ENCODE results near the gene FCRL6. TPM values are rescaled to one million over a fixed set of nuclear protein-coding genes. Genes with fewer than 3 reads are reported as not detected.

The FCRL6 gene
- total RNA-seq, 1 donor from 2014 or later = not detected

DNA sequence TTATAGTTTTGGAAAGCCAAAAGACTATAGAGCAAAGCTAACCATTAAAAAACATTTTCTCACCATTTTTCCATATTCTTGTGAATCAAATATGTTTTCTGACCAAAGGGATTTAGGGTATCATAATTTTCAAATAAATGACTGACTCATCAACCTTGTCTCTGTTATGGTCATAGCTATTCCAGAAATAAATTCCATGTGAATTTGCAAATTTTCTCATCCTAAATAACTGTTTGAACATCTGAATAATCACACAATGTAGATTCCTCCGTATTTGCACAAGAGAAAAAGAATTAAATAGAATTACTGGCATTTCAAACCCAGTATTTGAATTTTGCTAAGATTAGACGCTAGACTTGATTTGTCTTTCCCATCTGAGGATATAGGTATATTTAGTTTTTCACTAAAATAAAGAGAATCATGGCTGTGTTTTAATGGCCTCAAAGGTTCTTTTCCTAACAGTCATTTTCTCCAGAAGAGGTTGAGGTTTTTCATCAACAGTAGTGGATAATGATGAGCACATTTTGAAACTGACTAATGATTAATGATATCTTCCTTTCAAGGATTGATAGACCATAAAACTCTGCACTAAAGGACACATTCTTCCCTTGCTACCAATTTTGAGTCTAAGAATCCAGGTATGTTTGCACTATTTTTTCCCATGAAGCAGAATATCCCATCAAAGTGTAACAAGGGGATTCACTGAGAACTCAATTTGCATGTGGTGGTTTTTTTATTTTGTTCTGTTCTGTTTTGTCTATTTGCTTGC lies 30.8 kb upstream of the FCRL6 start:
- Histone ChIP-seq H4K20me1 (ENCODE audit: insufficient read depth, low read length) (no peaks in the 10 kb centered on the region), H3K27me3 (ENCODE audit: insufficient read depth, low read length) (no peaks in the 10 kb centered on the region), H2AFZ (ENCODE audit: low read depth, low read length) (no peak overlapping the region), H3K4me1 (ENCODE audit: insufficient read depth, low read length) (no peaks in the 10 kb centered on the region), H3K4me3 (ENCODE audit: insufficient read depth, low read depth, low read length) (no peak overlapping the region), H3K4me2 (ENCODE audit: low read length) (no peak overlapping the region), H3K36me3 (ENCODE audit: insufficient read depth, low read length) (no peaks in the 10 kb centered on the region), H3K9me3 (ENCODE audit: insufficient read depth, low read depth, low read length) (no peaks in the 10 kb centered on the region), H3K79me2 (ENCODE audit: insufficient read depth, low read length) (no peaks in the 10 kb centered on the region), H3K9ac (ENCODE audit: low read length) (no peak overlapping the region), H3K27ac (ENCODE audit: low read depth, low read length) (no peak overlapping the region)
- Mint-ChIP-seq H3K4me1 (ENCODE audit: low read depth, unreplicated experiment) (no peaks in the 10 kb centered on the region), H3K27me3 (ENCODE audit: low read depth, unreplicated experiment) (no peaks in the 10 kb centered on the region), H3K4me3 (ENCODE audit: unreplicated experiment) (no peak overlapping the region), H3K27ac (ENCODE audit: unreplicated experiment) (no peak overlapping the region), H3K36me3 (ENCODE audit: low read depth, unreplicated experiment) (no peaks in the 10 kb centered on the region), H3K9me3 (ENCODE audit: unreplicated experiment) (no peaks in the 10 kb centered on the region)
- FAIRE-seq = no peak
- DNase-seq (ENCODE audit: low read depth) = no peak
- TF ChIP-seq, protein P1, sequence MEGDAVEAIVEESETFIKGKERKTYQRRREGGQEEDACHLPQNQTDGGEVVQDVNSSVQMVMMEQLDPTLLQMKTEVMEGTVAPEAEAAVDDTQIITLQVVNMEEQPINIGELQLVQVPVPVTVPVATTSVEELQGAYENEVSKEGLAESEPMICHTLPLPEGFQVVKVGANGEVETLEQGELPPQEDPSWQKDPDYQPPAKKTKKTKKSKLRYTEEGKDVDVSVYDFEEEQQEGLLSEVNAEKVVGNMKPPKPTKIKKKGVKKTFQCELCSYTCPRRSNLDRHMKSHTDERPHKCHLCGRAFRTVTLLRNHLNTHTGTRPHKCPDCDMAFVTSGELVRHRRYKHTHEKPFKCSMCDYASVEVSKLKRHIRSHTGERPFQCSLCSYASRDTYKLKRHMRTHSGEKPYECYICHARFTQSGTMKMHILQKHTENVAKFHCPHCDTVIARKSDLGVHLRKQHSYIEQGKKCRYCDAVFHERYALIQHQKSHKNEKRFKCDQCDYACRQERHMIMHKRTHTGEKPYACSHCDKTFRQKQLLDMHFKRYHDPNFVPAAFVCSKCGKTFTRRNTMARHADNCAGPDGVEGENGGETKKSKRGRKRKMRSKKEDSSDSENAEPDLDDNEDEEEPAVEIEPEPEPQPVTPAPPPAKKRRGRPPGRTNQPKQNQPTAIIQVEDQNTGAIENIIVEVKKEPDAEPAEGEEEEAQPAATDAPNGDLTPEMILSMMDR (IDR thresholded peaks at IDR 0.05; ENCODE audit: insufficient read depth, low read depth, low read length) = no peak
- no peak for TF ChIP-seq EZH2 (IDR thresholded peaks at IDR 0.05; ENCODE audit: insufficient read depth, low read length)

DNA sequence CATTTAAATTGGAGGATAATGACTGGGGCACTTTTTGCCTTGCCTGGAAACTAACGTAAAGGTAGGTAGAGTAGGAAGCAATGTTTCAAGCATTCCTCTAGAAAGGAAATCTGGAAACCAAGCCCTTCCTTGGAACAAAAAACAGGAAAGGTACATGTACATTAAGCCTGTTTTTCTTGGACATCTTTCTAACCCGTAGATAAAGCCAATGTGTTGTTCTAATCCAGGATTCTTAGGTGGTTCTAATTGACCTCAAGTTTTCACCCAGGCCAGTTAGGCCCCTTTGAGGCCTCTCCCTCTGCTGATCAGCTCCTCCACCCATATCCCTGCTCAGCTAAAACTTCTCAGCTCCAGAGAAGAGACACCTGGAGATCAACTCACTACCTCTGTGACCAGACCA lies 27.7 kb upstream of the FCRL6 start:
- Histone ChIP-seq H3K9me3 (ENCODE audit: insufficient read depth, low read depth, low read length) (no peaks in the 10 kb centered on the region), H4K20me1 (ENCODE audit: insufficient read depth, low read length) (no peaks in the 10 kb centered on the region), H3K27ac (ENCODE audit: low read depth, low read length) (no peak overlapping the region), H3K4me2 (ENCODE audit: low read length) (no peak overlapping the region), H2AFZ (ENCODE audit: low read depth, low read length) (no peak overlapping the region), H3K4me1 (ENCODE audit: insufficient read depth, low read length) (peaks cover 3% of the 10 kb centered on the region), H3K36me3 (ENCODE audit: insufficient read depth, low read length) (no peaks in the 10 kb centered on the region), H3K4me3 (ENCODE audit: insufficient read depth, low read depth, low read length) (no peak overlapping the region), H3K9ac (ENCODE audit: low read length) (no peak overlapping the region), H3K27me3 (ENCODE audit: insufficient read depth, low read length) (no peaks in the 10 kb centered on the region), H3K79me2 (ENCODE audit: insufficient read depth, low read length) (no peaks in the 10 kb centered on the region)
- Mint-ChIP-seq H3K9me3 (ENCODE audit: unreplicated experiment) (no peaks in the 10 kb centered on the region), H3K36me3 (ENCODE audit: low read depth, unreplicated experiment) (no peaks in the 10 kb centered on the region), H3K27me3 (ENCODE audit: low read depth, unreplicated experiment) (peaks cover 2% of the 10 kb centered on the region), H3K27ac (ENCODE audit: unreplicated experiment) (no peak overlapping the region), H3K4me1 (ENCODE audit: low read depth, unreplicated experiment) (peaks cover 2% of the 10 kb centered on the region), H3K4me3 (ENCODE audit: unreplicated experiment) (no peak overlapping the region)
- DNase-seq (ENCODE audit: low read depth) (no peak), FAIRE-seq (no peak)
- TF ChIP-seq, protein P1 (IDR thresholded peaks at IDR 0.05; ENCODE audit: insufficient read depth, low read depth, low read length) = no peak
- TF ChIP-seq EZH2 (IDR thresholded peaks at IDR 0.05; ENCODE audit: insufficient read depth, low read length) = no peak

DNA sequence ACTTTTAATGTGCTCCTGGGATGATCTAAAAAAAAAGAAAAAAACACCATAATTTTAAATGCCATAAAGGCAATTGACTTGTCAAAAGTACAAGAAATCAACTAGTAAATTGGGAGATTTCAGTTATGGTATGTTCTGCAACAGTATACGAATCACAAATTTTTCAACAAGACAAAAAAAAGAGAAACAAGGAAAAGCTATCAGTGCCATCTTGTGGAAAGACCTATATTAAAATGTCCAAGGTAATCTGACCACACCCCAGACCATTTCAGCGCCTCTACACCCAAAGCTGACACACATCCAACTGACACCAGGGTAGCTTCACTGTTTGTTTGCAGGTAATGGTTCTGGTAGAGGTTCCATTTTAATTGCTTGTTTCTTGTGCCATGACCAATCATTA lies 26.4 kb upstream of the FCRL6 start:
- Histone ChIP-seq H3K27me3 (ENCODE audit: insufficient read depth, low read length) (no peaks in the 10 kb centered on the region), H3K36me3 (ENCODE audit: insufficient read depth, low read length) (no peaks in the 10 kb centered on the region), H3K9ac (ENCODE audit: low read length) (no peak overlapping the region), H3K4me3 (ENCODE audit: insufficient read depth, low read depth, low read length) (no peak overlapping the region), H3K79me2 (ENCODE audit: insufficient read depth, low read length) (no peaks in the 10 kb centered on the region), H4K20me1 (ENCODE audit: insufficient read depth, low read length) (no peaks in the 10 kb centered on the region), H2AFZ (ENCODE audit: low read depth, low read length) (no peak overlapping the region), H3K9me3 (ENCODE audit: insufficient read depth, low read depth, low read length) (no peaks in the 10 kb centered on the region), H3K4me2 (ENCODE audit: low read length) (no peak overlapping the region), H3K27ac (ENCODE audit: low read depth, low read length) (no peak overlapping the region), H3K4me1 (ENCODE audit: insufficient read depth, low read length) (peaks cover 4% of the 10 kb centered on the region)
- DNase-seq (ENCODE audit: low read depth) (no peak), FAIRE-seq (no peak)
- no peak overlapping the region for H3K4me3 Mint-ChIP-seq (ENCODE audit: unreplicated experiment)
- H3K27me3 Mint-ChIP-seq (ENCODE audit: low read depth, unreplicated experiment) = peaks cover 2% of the 10 kb centered on the region
- H3K4me1 Mint-ChIP-seq (ENCODE audit: low read depth, unreplicated experiment) = peaks cover 4% of the 10 kb centered on the region
- H3K9me3 Mint-ChIP-seq (ENCODE audit: unreplicated experiment) = no peaks in the 10 kb centered on the region
- no peak overlapping the region for H3K27ac Mint-ChIP-seq (ENCODE audit: unreplicated experiment)
- no peaks in the 10 kb centered on the region for H3K36me3 Mint-ChIP-seq (ENCODE audit: low read depth, unreplicated experiment)
- no peak for TF ChIP-seq EZH2 (IDR thresholded peaks at IDR 0.05; ENCODE audit: insufficient read depth, low read length)
- TF ChIP-seq, protein P1 (IDR thresholded peaks at IDR 0.05; ENCODE audit: insufficient read depth, low read depth, low read length) = no peak

Data from astrocyte (in vitro differentiated cells and primary cell).